ENCODE results near the gene ERLIN1.

The ERLIN1 gene

DNA sequence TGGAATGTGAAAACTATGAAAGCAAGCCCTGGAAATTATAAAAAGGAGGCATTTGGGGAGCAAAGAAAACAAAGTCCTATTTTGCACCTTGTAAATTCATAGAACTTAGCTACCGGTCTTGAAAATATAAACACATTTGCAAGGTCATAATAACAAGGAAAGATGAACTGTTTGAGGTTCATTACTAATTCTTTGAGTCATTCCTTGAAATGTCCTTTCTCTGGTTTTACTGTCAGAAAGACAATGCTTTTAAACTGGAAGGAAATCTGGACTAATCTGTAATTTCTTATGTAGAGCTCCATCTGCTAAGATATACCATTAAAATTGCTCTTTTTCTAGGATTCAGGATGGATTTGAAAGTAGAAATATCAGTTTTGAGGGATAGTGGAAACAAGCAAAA, 1.4 kb downstream of the ERLIN1 start:
- ChIA-PET CTCF (interaction anchor here (0.6 to 2.5 kb wide), 6 partner anchors 14 to 591 kb away, joined by 3 to 8 read pairs (median 3); no protein-coding TSS in a partner anchor), POLR2A (no interaction called here)
- no peaks in the 10 kb centered on the region for H3K4me1 ChIP-seq (ENCODE audit: control insufficient read depth, insufficient read depth, low read length)
- H3K4me3 ChIP-seq (ENCODE audit: low read depth, low read length) = peak overlapping the region; percentile 76
- H3K9me3 ChIP-seq (ENCODE audit: control insufficient read depth, insufficient read depth, low read depth, low read length) = no peaks in the 10 kb centered on the region
- no peak overlapping the region for H3K27ac ChIP-seq (ENCODE audit: extremely low read depth, low read depth, low read length)
- TF ChIP-seq PRDM6 (tag by site-specific recombination; IDR thresholded peaks at IDR 0.05) = peak; percentile 29; the same call in 1 of the 2 replicates
- no peak for TF ChIP-seq WT1 (tag by site-specific recombination; IDR thresholded peaks at IDR 0.05)
- TF ChIP-seq, protein P1, sequence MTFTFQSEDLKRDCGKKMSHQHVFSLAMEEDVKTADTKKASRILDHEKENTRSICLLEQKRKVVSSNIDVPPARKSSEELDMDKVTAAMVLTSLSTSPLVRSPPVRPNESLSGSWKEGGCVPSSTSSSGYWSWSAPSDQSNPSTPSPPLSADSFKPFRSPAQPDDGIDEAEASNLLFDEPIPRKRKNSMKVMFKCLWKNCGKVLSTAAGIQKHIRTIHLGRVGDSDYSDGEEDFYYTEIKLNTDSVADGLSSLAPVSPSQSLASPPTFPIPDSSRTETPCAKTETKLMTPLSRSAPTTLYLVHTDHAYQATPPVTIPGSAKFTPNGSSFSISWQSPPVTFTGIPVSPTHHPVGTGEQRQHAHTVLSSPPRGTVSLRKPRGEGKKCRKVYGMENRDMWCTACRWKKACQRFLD (tag by site-specific recombination; IDR thresholded peaks at IDR 0.05) = no peak
- TF ChIP-seq, protein P2, sequence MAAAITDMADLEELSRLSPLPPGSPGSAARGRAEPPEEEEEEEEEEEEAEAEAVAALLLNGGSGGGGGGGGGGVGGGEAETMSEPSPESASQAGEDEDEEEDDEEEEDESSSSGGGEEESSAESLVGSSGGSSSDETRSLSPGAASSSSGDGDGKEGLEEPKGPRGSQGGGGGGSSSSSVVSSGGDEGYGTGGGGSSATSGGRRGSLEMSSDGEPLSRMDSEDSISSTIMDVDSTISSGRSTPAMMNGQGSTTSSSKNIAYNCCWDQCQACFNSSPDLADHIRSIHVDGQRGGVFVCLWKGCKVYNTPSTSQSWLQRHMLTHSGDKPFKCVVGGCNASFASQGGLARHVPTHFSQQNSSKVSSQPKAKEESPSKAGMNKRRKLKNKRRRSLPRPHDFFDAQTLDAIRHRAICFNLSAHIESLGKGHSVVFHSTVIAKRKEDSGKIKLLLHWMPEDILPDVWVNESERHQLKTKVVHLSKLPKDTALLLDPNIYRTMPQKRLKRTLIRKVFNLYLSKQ (tag by site-specific recombination; IDR thresholded peaks at IDR 0.05; ENCODE audit: borderline replicate concordance) = 0 out of 2 replicates have a peak, but pooled peaks have one; percentile 9
- peaks cover 26 to 36% of the 10 kb centered on the region in 2 experiments for H3K36me3 ChIP-seq (ENCODE audit: control insufficient read depth in 2 of 2, insufficient read depth in 1 of 2, low read length in 2 of 2)

- Histone ChIP-seq H3K9me3 (ENCODE audit: control insufficient read depth, insufficient read depth, low read depth, low read length) (no peaks in the 10 kb centered on the region), H3K27ac (ENCODE audit: extremely low read depth, low read depth, low read length) (no peak overlapping the region), H3K4me1 (ENCODE audit: control insufficient read depth, insufficient read depth, low read length) (no peaks in the 10 kb centered on the region), H3K4me3 (ENCODE audit: low read depth, low read length) (no peak overlapping the region), H3K36me3 (ENCODE audit: control insufficient read depth in 2 of 2, insufficient read depth in 1 of 2, low read length in 2 of 2) (peaks cover 27 to 38% of the 10 kb centered on the region in 2 experiments)
- CTCF ChIA-PET = interaction anchor here (0.5 to 2.5 kb wide), 2 partner anchors 337 to 413 kb away, joined by 3 to 8 read pairs; no protein-coding TSS in a partner anchor
- POLR2A ChIA-PET = no interaction called here
- TF ChIP-seq GLIS2 (tag by site-specific recombination; IDR thresholded peaks at IDR 0.05) = no peak
- no peak for TF ChIP-seq PATZ1 (tag by site-specific recombination; IDR thresholded peaks at IDR 0.05)
- TF ChIP-seq ZNF335 (tag by site-specific recombination; conservative IDR thresholded peaks at IDR 0.05) = 0 out of 2 replicates have a peak, but pooled peaks have one; percentile 13
- no peak for TF ChIP-seq ZNF623 (tag by site-specific recombination; IDR thresholded peaks at IDR 0.05)
- no peak for TF ChIP-seq ZBTB20 (tag by site-specific recombination; IDR thresholded peaks at IDR 0.05)
- no peak for TF ChIP-seq ZNF362 (tag by site-specific recombination; IDR thresholded peaks at IDR 0.05)
- TF ChIP-seq ZNF501 (tag by site-specific recombination; IDR thresholded peaks at IDR 0.05) = no peak
- TF ChIP-seq ZNF280C (tag by site-specific recombination; IDR thresholded peaks at IDR 0.05) = no peak
These were observed 2.3 kb downstream of the ERLIN1 start for GRCh38 chr10:100183481-100183880.

All from HEK293 (cell line).